ENCODE results near the gene KDM3B. TPM values are rescaled to one million over a fixed set of nuclear protein-coding genes. Genes with fewer than 3 reads are reported as not detected.
A peak's percentile ranks its signal among the peaks of the same experiment; 100 is the strongest.

Gene KDM3B
- total RNA-seq, 4 donors from 2014 or later = 60.8 to 101 (median 76.6) TPM

DNA sequence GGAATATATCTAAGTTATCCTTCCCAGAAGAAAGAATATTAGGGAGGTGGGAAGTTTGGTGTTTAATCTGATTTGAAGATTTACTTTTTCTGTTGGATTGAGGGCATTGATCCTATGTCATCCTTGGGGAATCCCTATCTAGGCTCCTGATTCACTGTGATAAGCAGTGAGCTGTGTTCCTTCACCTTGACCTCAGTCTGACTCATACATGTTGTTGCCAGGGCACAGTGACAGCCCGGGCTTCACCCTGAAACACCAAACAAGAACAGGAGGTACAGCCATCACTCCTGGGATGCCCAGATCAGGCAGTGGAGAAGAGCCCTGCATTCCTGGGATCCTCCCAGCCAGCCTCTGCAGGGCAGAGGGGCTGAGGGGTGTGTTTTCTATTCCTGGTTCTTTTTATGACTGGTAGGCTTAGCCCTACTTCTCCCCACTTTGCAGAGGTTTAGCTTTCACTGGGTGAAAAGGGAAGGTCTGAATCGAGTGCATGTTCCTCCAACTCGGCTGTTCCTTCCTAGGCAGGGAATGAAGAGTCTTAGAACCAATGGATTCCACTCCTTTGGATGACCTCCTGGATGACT is 17.5 kb upstream of the KDM3B start:
- H3K4me3 ChIP-seq = no peak overlapping the region
- H3K36me3 ChIP-seq = no peaks in the 10 kb centered on the region
- in situ Hi-C loops (cut with MboI; ENCODE audit: low pct_ligation_motif_present in 1 of 4, low pct_unique_long_range_greater_than_20kb in 1 of 4, low sequenced_read_pairs in 3 of 4) (no loop called here), intact Hi-C loops (cut with DNase I; ENCODE audit: low total_unique reads) (no loop called here)
- no peaks in the 10 kb centered on the region for H3K27me3 ChIP-seq
- no peak for TF ChIP-seq POLR2AphosphoS5 (IDR thresholded peaks at IDR 0.05)
- H3K4me1 ChIP-seq = peaks cover 10 to 37% (median 23%) of the 10 kb centered on the region in 4 donors
- 23% methylated on average over 3 of the region's 3 CpGs; no CpG with 5 or more reads in 1 of the 2 donors for whole genome bisulfite sequencing, 2 donors (ENCODE audit: low coverage in 1 of 2)
- H3K9me3 ChIP-seq = no peaks in the 10 kb centered on the region
- H3K27ac ChIP-seq = no peak overlapping the region
- DNase-seq = no peak

DNA sequence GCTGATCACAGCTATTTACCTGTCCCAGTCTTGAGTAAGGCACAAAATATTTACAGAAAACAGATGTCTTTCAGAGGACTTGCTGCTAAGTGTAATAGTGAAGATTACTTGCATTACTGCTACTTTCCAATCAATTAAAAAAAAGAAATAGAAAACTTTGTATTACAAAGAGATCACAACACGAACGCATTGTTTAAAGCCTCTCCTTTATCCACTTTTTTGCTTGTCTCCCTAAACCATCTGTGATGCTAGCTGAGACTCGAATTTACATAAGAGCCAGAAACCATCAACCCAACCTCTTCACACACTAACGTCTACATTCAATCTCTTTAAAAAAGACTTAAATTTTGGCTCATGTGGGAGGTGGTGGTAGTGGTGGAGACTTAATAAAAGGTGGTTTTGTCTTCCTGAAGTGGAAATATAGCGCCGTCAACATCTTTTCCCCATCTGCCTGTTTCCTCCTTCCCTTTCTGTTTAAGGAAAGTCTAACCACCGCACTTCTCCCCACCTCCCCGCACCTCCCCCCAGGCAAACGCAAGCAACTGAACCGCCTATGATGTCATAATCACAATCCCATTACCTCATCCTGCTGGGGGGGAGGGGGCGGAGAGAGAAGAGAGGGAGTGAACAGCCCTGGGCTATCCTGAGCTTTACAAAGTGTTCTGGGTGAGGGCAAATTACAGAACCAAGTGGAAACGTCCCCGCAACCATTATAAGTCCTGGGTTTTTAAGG is 15.4 kb upstream of the KDM3B start:
- Histone ChIP-seq H3K27me3 (no peaks in the 10 kb centered on the region), H3K4me1 (peaks cover 8 to 29% (median 20%) of the 10 kb centered on the region in 4 donors), H3K4me3 (peak overlapping the region; percentile 78 to 84 (median 80)), H3K27ac (peak overlapping the region; percentile 90 to 95 (median 92)), H3K9me3 (no peaks in the 10 kb centered on the region), H3K36me3 (peaks cover 0 to 6% (median 0%) of the 10 kb centered on the region in 4 donors)
- WGBS, 2 donors (ENCODE audit: low coverage in 1 of 2) = 23 to 27% methylated on average over 13 of the region's 13 CpGs
- intact Hi-C loops (cut with DNase I; ENCODE audit: low total_unique reads) (no loop called here), in situ Hi-C loops (cut with MboI; ENCODE audit: low pct_ligation_motif_present in 1 of 4, low pct_unique_long_range_greater_than_20kb in 1 of 4, low sequenced_read_pairs in 3 of 4) (no loop called here)
- DNase-seq = peak; percentile 85
- TF ChIP-seq POLR2AphosphoS5 (IDR thresholded peaks at IDR 0.05) = no peak
- no peak for TF ChIP-seq POLR2A (IDR thresholded peaks at IDR 0.05)
- TF ChIP-seq, protein P1, sequence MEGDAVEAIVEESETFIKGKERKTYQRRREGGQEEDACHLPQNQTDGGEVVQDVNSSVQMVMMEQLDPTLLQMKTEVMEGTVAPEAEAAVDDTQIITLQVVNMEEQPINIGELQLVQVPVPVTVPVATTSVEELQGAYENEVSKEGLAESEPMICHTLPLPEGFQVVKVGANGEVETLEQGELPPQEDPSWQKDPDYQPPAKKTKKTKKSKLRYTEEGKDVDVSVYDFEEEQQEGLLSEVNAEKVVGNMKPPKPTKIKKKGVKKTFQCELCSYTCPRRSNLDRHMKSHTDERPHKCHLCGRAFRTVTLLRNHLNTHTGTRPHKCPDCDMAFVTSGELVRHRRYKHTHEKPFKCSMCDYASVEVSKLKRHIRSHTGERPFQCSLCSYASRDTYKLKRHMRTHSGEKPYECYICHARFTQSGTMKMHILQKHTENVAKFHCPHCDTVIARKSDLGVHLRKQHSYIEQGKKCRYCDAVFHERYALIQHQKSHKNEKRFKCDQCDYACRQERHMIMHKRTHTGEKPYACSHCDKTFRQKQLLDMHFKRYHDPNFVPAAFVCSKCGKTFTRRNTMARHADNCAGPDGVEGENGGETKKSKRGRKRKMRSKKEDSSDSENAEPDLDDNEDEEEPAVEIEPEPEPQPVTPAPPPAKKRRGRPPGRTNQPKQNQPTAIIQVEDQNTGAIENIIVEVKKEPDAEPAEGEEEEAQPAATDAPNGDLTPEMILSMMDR (IDR thresholded peaks at IDR 0.05) = peak in 1 of 5 experiments; percentile 13
- TF ChIP-seq EP300 (IDR thresholded peaks at IDR 0.05; ENCODE audit: low read depth) = no peak

DNA sequence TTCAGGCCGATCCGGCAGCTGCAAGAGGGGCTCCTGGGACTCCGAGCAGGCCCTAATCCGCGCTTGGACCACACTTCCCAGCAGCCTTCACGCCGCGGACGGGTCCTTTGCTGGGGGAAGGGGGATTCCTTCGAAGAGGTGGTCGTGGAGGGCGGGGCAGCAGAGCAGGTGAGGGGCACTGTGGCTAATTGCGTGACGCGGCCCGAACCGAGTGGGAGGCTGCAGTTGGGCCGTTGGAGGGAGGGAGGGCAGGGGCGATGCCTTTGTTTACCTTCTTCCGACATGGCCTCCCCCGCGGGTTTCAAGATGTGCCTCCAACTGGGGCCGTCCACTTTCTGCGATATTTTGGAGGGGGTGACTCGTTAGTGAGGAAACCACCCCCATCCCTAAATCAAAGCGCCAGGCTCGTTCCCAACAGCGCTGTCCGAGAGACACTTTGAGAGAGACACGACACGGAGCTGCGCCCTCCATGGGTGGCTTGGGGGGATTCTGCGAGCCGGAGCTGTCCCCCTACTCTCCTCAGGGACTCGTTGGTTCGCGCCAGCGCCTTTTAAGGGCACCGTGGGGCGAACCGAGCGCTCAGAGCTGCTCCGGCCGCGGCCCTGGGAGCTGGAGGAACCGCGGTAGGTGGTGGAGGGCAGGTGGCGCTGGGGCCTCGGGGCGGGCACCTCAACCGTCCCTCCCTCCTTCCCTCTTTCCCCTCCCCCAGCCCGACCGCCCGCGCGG is 14.6 kb upstream of the KDM3B start, which contains the start of gene FAM53C:
Gene FAM53C, plus strand, starts transcription at position 582 of the 726 bp plus-strand sequence. CDS start 3,070 bp downstream, outside the sequence.
- H3K27ac ChIP-seq = peak within 1 kb of the TSS; percentile 90 to 95 (median 92)
- WGBS, 2 donors (ENCODE audit: low coverage in 1 of 2) = 1% methylated on average over 47 of the region's 56 CpGs; no CpG with 5 or more reads in 1 of the 2 donors
- TF ChIP-seq EP300 (IDR thresholded peaks at IDR 0.05; ENCODE audit: low read depth) (no peak), POLR2AphosphoS5 (IDR thresholded peaks at IDR 0.05) (peak; percentile 97 to 99 (median 99)), POLR2A (IDR thresholded peaks at IDR 0.05) (peak; percentile 99)
- TF ChIP-seq, protein P1 (IDR thresholded peaks at IDR 0.05) = peak in 1 of 5 experiments; percentile 20
- DNase-seq = peak; percentile 95
- H3K4me1 ChIP-seq = peaks cover 8 to 24% (median 15%) of the 10 kb centered on the region in 4 donors
- no peaks in the 10 kb centered on the region for H3K9me3 ChIP-seq
- in situ Hi-C loops (cut with MboI; ENCODE audit: low pct_ligation_motif_present in 1 of 4, low pct_unique_long_range_greater_than_20kb in 1 of 4, low sequenced_read_pairs in 3 of 4) = no loop called here
- peaks cover 0 to 6% (median 0%) of the 10 kb centered on the region in 4 donors for H3K36me3 ChIP-seq
- intact Hi-C loops (cut with DNase I; ENCODE audit: low total_unique reads) = no loop called here
- H3K4me3 ChIP-seq = peak within 1 kb of the TSS; percentile 78 to 84 (median 80)
- no peaks in the 10 kb centered on the region for H3K27me3 ChIP-seq

DNA sequence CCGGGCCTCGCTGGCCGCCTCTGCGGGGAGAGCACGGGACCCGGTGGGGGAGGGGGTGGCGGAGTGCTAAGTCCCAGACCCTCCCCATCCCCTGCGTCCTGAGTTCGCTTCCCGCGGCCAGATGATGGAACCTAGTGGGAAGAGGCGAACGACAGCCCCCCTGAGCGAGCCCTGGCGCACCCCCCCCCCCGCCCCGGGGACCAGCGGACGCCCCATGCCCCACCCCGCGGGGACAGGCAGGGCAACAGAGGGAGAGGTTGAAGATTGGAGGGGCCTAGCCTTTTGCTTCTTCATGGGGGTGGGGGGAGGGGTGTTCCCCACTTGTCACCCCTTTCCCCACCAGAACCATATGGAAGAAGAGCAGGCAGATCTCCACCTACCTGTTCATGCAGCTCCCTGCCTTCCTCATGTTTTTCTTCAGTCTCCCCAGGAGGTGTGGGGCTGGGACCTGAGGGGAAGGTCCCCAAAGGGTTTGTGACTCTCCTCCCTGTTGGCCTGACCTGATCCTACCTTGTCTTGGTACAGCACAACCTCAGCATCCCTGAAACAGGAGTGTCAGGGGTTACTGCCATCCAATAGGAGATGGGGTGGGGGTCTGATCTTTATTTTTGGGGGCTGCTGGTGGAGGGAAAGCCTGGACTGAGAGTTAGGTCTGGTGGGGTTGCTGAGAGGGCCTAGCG is 13.9 kb upstream of the KDM3B start:
- intact Hi-C loops (cut with DNase I; ENCODE audit: low total_unique reads) = no loop called here
- Histone ChIP-seq H3K9me3 (no peaks in the 10 kb centered on the region), H3K27ac (peak overlapping the region; percentile 90 to 95 (median 92)), H3K36me3 (peaks cover 0 to 6% (median under 1%) of the 10 kb centered on the region in 4 donors), H3K4me3 (peak overlapping the region; percentile 78 to 84 (median 80)), H3K4me1 (peaks cover 8 to 24% (median 15%) of the 10 kb centered on the region in 4 donors), H3K27me3 (no peaks in the 10 kb centered on the region)
- in situ Hi-C loops (cut with MboI; ENCODE audit: low pct_ligation_motif_present in 1 of 4, low pct_unique_long_range_greater_than_20kb in 1 of 4, low sequenced_read_pairs in 3 of 4) = no loop called here
- WGBS, 2 donors (ENCODE audit: low coverage in 1 of 2) = 20% methylated on average over 1 of the region's 22 CpGs; no CpG with 5 or more reads in 1 of the 2 donors
- no peak for DNase-seq
- TF ChIP-seq POLR2A (IDR thresholded peaks at IDR 0.05) (no peak), EP300 (IDR thresholded peaks at IDR 0.05; ENCODE audit: low read depth) (no peak), POLR2AphosphoS5 (IDR thresholded peaks at IDR 0.05) (no peak)
- TF ChIP-seq, protein P1 (IDR thresholded peaks at IDR 0.05) = no peak

All from transverse colon (tissue), 4 donors.